Suppressor macrophage treated with lipopolysaccharide for 4 hours (primary cell): ENCODE measurements around the gene METRN.

Source experiments
- DNase-seq: peaks from one replicate; pipeline ENCODE4 v3.0.0-alpha.2; 2020

The METRN gene

GRCh38 chr16:725463-726187 lies 10.7 kb downstream of the METRN start:
- DNase-seq: no peak

- DNase-seq: no peak
Observed at GRCh38 chr16:726188-726437, 11.2 kb downstream of the METRN start.

DNA sequence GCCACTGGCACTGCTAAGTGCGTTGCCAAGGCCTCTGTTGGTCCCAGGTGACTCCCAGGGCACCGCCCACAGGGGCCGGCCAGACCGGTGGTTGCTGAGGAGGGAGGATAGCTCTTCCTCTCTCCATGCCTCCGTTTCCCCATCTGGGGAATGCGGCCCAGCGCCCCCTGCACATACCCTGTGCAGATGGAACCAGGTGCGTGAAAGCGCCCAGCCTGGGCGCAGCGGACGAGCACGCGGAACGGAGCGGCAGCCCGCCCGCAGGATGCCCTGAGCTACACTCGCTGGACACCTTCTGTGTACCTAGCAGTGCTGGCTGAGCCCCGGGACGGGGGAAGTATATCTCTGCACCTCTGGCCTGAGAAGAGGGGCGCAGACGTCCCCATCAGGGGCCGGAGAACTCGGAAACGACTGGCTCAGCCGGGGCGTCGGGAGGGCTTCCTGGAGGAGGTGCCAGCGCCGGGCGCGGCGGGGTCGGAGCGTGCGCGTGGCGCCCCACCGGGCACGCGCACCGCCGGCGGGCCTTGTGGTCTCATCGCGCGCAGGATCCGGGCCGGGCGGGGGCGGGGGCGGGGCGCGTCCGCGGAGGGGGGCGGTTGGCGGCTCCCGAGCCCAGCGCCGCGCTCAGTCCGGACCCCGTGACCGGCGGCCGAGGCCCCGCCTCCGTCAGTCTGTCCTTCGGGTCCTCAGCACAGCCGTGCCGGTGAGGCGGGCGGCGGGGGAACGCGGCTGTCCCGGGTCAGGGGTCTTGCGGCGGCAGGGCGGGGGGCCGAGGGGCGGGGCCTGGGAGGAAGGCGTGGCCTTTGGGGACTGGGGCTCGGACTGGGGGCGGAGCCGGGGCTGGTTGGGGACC lies 11.7 kb downstream of the METRN start, which contains the start of the genes CCDC78 and HAGHL:
Gene CCDC78, minus strand, starts transcription at position 6 of the 853 bp plus-strand sequence. CDS start 76 bp downstream, outside the sequence.
Gene HAGHL, plus strand, starts transcription at position 669 of the 853 bp plus-strand sequence. CDS start 404 bp downstream, outside the sequence.
- DNase-seq: peak; percentile 43

DNA sequence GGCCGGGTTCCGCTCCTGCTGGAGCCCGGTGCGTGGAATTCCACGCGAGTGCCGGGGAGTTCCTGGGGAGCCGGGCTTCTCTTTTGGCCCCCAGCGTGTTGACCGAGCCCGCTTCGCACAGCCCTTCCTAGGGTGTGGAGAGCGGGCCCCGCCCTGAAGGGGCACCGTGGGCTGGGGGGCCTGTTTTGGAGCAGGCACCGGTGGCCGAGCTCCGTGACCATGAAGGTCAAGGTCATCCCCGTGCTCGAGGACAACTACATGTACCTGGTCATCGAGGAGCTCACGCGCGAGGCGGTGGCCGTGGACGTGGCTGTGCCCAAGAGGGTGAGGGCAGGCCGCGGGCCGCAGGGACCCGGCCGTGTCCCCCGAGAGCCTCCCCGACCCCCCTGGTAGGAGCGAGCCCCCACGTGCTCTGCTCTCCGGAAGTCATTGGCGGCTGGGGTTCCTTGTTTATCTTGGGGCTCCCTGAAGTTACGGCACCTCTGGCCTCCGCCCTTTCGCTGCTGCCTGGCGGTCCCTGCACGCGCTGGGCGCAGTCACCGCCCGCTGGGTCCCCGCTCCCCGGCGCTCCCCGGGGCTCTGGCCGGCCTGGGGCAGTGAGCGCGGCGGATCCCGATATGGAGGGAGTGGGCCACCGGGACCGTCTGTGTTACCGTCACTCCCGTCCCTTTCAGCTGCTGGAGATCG lies 12.5 kb downstream of the METRN start:
- no peak for DNase-seq

DNA sequence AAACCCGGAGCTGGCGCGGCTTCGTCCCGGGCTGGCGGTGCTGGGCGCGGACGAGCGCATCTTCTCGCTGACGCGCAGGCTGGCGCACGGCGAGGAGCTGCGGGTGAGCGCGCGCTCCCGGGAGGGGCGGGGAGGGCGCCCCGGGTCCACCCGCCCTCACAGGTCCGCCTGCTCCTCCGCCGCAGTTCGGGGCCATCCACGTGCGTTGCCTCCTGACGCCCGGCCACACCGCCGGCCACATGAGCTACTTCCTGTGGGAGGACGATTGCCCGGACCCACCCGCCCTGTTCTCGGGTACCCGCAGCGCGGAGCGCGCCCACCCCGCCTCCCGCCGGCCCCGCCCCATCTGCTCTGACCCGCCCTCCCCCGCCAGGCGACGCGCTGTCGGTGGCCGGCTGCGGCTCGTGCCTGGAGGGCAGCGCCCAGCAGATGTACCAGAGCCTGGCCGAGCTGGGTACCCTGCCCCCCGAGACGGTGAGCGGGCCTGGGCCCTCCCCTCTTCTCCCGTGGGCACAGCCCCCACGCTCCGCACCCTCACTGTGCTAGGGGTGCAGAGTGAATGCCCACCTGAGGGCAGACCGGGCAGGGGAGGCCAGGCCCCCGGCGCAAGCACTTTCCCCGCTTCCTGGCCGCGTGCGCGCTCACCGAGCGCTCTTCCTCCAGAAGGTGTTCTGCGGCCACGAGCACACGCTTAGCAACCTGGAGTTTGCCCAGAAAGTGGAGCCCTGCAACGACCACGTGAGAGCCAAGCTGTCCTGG lies 13.4 kb downstream of the METRN start:
- DNase-seq: peak; percentile 56

DNA sequence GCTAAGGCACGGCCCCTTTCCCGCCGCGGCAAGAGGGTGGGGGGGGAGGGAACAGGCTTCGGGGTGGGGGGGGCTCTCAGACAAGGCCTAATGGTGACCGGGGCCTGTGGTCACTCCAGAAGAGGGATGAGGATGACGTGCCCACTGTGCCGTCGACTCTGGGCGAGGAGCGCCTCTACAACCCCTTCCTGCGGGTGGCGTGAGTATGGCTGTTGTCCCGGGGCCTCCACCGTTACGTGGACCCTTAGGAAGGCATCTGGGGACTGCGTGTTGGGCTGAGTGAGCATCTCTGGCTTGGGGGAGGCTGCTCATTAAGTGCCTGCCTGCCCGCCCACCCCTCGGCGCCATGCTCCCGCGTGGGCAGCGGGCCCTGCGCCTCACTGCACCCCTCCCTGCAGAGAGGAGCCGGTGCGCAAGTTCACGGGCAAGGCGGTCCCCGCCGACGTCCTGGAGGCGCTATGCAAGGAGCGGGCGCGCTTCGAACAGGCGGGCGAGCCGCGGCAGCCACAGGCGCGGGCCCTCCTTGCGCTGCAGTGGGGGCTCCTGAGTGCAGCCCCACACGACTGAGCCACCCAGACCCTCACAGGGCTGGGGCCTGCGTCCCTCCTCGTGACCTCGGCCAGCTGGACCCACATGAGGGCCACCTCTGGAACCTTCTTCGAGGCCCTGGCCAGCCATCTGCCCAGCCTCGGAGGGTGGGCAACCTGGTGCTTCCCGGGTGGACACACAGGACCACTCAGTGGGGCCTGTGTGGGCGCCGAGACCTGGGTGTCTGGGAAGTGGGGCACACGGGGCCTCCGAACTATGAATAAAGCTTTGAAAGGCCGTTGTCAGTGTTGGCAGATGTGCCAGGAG lies 14.2 kb downstream of the METRN start:
- no peak for DNase-seq

- no peak for DNase-seq
Observed at GRCh38 chr16:729768-730665, 15.1 kb downstream of the METRN start.

DNA sequence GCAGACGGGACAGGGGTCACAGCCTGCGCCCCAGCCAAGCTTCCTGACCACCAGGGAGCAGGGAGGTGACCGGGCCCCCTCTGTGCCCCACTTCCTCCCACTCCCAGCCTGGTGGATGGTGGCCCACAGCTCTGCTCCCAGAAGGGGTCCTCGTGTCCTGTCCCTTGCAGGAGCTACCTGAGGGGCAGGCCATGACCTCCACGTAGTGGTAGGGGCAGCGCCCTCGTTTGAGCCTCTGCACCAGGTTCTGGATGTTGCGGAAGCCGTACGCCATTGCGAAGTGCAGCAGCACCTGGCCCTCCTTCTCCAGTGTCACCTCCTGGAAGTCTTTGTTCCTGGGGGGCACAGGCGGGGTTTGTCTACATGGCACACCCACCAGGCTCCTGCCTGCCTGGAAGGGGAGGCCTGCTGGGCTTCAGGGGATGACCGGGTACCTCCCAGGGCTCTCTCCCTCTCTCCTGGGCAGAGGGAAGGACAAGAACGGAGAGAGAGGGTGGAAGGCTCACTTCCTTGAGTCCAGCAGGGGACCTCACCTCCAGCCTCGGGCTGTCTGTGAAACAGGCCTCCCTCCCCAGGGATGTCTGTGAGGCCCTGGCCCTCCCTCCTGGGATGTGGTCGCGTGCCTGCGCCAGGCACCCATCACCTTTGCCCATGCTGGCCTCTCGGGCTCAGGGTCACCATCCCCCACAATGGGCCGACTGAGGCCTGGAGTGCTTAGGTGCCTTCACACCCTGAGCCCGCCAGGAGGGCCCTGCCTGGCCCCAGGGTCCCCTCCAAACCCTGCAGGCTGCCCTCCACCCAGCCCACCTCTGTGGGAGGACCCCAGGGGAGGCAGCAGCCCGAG lies 16.0 kb downstream of the METRN start:
- DNase-seq: no peak

GRCh38 chr16:732332-732731 lies 17.4 kb downstream of the METRN start:
- no peak for DNase-seq

GRCh38 chr16:732936-733335 lies 18.0 kb downstream of the METRN start:
- DNase-seq: no peak

- DNase-seq: no peak
Observed at GRCh38 chr16:733382-734207, 18.7 kb downstream of the METRN start.

- DNase-seq: no peak
Observed at GRCh38 chr16:734208-734980, 19.5 kb downstream of the METRN start.

- DNase-seq: no peak
Observed at GRCh38 chr16:734981-735881, 20.3 kb downstream of the METRN start.

- no peak for DNase-seq
Observed at GRCh38 chr16:735982-736453, 21.1 kb downstream of the METRN start.

DNA sequence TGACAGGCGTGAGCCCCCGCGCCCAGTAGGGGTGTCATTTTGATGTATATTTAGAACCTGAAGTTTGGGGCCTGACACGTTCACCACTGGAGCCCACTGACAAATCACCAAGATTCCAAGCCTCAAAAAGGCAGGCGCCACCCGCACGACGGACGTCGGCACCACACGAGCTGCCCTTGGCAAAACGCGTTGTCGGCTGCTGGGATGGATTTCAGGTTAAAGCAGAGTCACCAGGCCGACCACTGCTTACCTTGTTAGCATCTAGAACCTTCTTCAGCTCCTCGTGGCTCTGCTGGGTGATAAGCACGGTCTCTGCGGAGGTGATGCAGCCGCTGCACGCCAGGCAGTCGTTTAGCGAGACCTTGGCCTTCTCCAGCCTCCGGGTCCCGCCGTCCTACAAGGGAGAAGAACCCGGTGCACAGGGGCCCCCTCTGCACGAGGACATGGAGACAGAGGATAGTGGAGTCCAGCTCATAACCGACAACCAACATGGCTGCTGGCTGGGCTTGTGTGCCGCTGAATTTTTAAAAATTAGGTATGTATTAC lies 22.1 kb downstream of the METRN start:
- no peak for DNase-seq
